CD4-positive, alpha-beta T cell treated with Interleukin-1 beta for 1 hour (primary cell): ENCODE results near the gene TENM3.
"Not testable (repeated sequence)": the region's sequence is repeated elsewhere in the genome, so short reads cannot be mapped to it uniquely, and the experiment has no call there.

Experiments
- DNase-seq, 2 donors: peaks; one replicate each; pipeline ENCODE4 v3.0.0-alpha.2; 2020 to 2022

The TENM3 gene

GRCh38 chr4:182802621-182803020, 559.4 kb downstream of the TENM3 start:
- no peak for DNase-seq

GRCh38 chr4:182803235-182803634, 560.0 kb downstream of the TENM3 start:
- no peak for DNase-seq

GRCh38 chr4:182804131-182804530, 560.9 kb downstream of the TENM3 start:
- DNase-seq, result no peak

- no peak for DNase-seq
These were observed 562.1 kb downstream of the TENM3 start for GRCh38 chr4:182805321-182805720.

GRCh38 chr4:182805750-182806149, 562.5 kb downstream of the TENM3 start:
- DNase-seq, result no peak

GRCh38 chr4:182806259-182807252, 563.4 kb downstream of the TENM3 start:
- DNase-seq, result peak; percentile 60

GRCh38 chr4:182807346-182807745, 564.1 kb downstream of the TENM3 start:
- DNase-seq, result no peak

- no peak for DNase-seq
These were observed 564.8 kb downstream of the TENM3 start for GRCh38 chr4:182807767-182808548.

GRCh38 chr4:182808673-182809416, 565.6 kb downstream of the TENM3 start:
- peak; percentile 72 to 87 for DNase-seq

GRCh38 chr4:182809417-182810102, 566.4 kb downstream of the TENM3 start:
- DNase-seq, result peak; percentile 32 to 34

GRCh38 chr4:182810103-182810615, 567.0 kb downstream of the TENM3 start:
- DNase-seq, result no peak

- DNase-seq, result peak in 1 of 2 donors; percentile 25
These were observed 569.7 kb downstream of the TENM3 start for GRCh38 chr4:182812916-182813315.

GRCh38 chr4:182814065-182814464, 570.9 kb downstream of the TENM3 start:
- not testable (repeated sequence) for DNase-seq

GRCh38 chr4:182818926-182819730, 575.9 kb downstream of the TENM3 start:
- DNase-seq, result no peak

GRCh38 chr4:182819751-182820150, 576.5 kb downstream of the TENM3 start:
- no peak for DNase-seq

- no peak for DNase-seq
These were observed 579.4 kb downstream of the TENM3 start for GRCh38 chr4:182822554-182822953.

- DNase-seq, result no peak
These were observed 580.4 kb downstream of the TENM3 start for GRCh38 chr4:182823576-182823975.

GRCh38 chr4:182825003-182825402, 581.8 kb downstream of the TENM3 start:
- DNase-seq, result no peak

GRCh38 chr4:182825786-182826185, 582.6 kb downstream of the TENM3 start:
- no peak for DNase-seq

- DNase-seq, result peak in 1 of 2 donors; percentile 43
These were observed 583.2 kb downstream of the TENM3 start for GRCh38 chr4:182826391-182826790.

- DNase-seq, result no peak
These were observed 584.0 kb downstream of the TENM3 start for GRCh38 chr4:182827166-182827565.
